ENCODE measurements around the gene LDHD.

The LDHD gene

DNA sequence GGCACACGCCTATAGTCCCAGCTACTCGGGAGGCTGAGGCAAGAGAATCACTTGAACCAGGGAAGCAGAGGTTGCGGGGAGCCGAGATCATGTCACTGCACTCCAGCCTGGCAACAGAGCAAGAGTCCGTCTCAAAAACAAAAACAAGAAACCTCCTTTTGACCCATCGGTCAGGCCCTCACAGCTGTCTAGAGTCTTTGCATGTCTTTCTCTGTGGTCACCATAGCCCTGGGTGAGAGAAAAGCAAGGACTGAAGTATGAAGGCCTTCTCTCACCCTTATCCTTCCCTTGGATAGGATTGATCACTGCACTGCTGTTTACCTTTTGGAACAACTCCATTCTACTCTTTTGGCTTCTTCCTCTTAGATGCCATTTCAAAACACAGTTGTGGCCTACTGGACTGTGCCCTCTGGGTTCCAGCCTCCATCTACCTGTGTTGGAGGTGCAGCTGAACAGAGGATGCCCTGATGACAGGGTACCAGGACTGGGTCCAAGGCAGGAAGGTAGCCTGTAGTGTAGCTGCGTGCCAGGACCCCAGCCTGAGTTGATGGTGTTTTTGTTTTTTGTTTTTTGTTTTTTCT is 37.1 kb downstream of the LDHD start:
- DNase-seq (no peak), ATAC-seq (no peak)

GRCh38 chr16:75078886-75079285 is 37.7 kb downstream of the LDHD start:
- DNase-seq (no peak), ATAC-seq (no peak)

DNA sequence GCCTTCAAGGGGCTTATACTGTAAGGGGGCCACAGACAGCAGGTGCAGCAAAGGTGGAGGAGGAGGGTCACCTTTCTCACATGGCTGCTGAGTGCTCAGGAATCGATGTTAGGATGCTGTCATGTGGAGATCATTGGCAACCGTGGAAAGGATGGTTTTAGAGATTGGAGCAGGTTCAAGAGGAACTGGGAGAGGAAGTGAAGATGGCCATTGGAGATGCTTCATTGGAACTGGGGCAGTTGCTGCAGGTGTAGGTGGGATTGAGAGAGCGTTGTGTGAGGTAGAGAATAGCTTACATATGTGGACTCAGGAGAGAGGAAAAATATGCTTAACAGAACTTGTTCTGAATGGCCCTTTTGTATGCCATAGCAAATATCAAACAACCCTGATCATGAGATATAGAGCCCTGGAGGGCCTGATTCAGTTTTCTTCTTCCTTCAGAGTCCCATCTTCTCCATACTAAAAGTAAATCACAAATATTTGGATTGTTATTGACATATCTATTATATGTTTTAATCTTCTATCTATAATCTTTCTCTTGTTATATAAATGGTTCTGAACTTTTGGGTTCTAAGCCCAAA is 40.8 kb downstream of the LDHD start:
- DNase-seq (no peak), ATAC-seq (no peak)

DNA sequence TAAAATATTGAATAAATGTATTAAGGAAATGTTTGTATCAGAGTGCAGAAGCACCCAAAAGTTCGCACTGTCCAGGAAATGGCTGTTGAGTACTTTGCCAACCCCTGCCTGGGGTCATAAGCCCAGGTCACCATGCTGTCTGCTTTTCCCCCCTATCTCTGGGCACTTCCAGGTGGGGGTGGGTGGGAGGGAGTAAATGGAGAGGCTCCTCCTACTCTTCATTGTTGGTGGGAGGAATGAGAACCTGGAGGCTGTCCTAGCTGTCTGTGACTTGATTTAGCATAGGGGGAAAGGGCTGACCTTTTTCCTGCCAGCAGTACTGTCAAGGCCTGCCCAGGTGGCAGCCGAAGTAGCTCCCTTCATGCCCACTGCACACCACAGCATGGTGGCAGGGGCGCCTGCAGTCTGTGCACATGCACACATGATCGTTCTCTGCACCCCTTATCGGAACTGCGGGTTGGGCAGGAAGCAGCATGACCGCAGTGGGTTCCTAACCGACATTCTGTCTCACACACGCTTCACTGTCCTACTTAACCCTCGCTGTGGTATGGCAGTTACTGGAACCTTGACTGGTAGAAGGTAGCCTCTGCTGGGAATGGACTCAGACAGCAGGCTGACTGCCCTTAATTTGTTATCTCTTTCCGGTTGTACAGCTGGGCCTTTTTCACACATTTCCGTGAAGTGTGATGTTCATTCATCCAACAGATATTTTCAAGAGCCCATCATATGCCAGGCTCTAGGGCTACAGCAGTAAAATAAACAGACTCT is 41.5 kb downstream of the LDHD start:
- ATAC-seq (peak; percentile 96), DNase-seq (peak; percentile 74)

DNA sequence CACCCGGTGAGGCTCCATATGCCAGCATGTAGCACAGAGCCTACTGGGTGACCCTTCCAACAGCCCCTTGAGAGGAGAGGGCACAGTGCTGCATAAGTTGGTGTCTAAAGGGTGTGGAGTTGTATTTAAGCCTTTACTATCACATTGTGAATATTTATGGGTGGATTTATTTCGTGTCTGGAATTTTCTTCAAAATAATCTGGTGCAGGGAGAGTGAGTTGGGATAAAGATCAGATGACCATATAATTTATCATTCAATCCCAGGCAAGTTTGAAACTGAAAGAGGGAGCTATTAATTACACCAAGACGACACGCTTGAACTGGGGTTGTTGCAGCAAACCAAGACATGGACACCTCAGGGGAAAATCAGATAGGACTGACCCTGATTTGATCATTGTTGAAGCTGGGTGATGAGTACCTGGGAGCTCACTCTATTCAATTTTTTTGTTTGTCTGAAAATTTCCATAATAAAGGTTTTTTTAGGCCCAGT is 42.2 kb downstream of the LDHD start:
- no peak for DNase-seq
- ATAC-seq = no peak

DNA sequence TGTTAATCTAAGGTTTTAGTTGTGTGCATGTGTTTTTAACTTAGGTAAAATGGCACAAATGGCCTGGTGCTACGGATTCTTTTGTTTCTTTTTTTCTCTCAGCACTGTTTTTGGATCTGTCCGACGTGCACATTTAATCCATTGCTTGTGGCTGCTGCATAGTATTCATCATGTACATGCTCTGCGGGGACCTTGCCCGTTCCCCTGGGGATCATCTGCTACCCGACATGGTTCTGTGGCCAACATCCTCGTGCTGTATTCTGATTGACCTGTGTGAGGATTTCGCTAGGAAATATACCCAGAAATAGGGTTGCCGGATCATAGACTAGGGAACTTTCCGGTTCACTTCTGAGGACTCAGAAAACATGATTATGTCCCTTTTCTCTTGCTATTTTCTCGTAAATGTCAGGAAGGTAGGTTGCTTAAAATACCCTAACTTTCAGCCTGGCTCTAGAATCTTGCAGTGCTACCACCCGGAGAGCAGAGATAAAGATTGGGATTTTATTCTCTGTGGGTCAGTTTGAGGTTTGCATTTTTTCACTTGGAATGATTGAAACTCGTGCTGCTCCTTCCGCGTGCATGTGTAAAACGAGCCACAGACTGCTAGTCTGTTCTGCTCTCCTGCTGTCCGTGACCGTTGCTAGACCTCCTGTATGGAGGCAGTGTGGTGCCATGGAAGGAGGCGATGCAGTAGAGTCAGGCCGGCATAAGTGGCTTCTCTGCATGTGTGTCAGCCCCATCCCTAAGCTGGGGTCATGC is 42.9 kb downstream of the LDHD start:
- ATAC-seq = no peak
- DNase-seq = no peak

GRCh38 chr16:75072239-75072947 is 44.2 kb downstream of the LDHD start:
- ATAC-seq = no peak
- no peak for DNase-seq

DNA sequence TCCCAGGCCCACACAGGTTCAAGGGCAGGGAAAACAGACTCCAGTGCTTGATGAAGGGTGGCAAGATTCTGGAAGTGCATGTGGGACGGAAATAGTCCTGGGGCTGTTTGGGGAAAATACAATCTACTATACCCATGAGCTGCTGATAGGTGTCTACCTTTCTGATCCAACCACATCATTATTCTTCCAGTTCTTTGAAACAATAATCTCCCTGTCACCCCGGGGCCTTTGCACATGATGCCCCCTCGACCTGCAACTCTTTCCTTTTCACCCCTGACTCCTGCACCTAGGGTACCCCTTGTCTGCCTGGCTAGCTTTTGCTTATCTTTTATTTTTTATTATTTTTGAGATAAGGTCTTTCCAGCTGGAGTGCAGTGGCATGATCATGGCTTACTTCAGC is 45.0 kb downstream of the LDHD start:
- ATAC-seq = no peak
- DNase-seq = no peak

DNA sequence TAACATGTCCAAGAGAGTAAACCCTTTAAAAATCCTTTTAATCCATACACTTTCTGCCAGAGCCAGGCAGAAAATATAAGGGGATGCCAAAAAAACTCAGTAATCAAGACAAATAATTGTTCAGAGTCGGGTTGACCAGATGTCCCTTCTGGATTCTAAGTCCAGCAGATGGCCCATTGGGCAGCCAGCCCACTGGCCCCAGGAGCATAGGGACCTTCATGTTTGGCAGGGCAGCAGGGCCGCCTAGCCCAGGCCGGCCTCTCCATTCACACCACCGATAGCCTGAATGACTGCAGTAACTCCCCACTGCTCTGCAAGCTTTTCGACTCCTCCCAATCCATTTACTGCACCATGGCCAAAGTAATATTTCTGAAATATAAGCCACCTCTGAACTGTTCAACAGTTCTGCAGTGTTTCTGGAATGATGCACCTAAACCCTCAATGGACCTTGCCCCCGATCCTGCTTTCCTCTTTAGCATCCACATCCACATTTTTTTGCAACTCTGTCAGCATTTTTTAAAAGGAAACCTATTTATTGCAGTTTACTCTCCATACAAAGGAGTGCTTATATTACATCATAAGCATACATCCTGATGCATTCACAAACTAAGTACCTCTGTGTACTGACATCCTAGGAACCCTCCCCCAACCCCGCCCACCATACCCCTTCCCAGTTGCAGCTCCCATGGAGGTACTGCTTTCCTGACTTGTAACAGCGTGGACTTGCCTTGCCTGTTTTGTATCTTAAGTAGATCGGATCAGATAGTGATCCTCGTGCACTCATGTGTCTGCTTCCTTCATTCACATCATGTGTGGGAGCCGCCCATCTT is 46.4 kb downstream of the LDHD start:
- DNase-seq (no peak), ATAC-seq (no peak)

- no peak for ATAC-seq
- DNase-seq = no peak
These were observed 48.2 kb downstream of the LDHD start for GRCh38 chr16:75068085-75069031.

GRCh38 chr16:75066861-75067447 is 49.6 kb downstream of the LDHD start:
- ATAC-seq (no peak), DNase-seq (no peak)

- DNase-seq = no peak
- no peak for ATAC-seq
These were observed 50.9 kb downstream of the LDHD start for GRCh38 chr16:75065521-75066149.

DNA sequence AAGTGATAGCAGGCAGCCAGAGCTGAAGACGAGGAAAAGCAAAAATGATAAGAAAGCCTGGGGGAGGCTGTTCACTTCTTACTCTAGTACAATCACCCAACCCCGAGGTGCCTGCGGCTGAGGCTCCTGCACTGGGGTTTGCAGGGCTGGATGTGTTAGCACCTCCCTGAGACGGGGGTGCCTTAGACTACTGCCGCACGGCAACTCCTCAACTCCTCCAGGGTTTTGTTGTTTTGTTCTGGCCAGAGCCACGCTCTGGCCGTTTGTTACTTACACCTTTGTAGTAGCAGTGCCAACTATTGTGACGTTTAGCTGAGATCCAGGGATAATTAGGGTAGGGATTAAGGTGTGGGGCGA is 51.5 kb downstream of the LDHD start:
- ATAC-seq (peak; percentile 82), DNase-seq (peak; percentile 33)

DNA sequence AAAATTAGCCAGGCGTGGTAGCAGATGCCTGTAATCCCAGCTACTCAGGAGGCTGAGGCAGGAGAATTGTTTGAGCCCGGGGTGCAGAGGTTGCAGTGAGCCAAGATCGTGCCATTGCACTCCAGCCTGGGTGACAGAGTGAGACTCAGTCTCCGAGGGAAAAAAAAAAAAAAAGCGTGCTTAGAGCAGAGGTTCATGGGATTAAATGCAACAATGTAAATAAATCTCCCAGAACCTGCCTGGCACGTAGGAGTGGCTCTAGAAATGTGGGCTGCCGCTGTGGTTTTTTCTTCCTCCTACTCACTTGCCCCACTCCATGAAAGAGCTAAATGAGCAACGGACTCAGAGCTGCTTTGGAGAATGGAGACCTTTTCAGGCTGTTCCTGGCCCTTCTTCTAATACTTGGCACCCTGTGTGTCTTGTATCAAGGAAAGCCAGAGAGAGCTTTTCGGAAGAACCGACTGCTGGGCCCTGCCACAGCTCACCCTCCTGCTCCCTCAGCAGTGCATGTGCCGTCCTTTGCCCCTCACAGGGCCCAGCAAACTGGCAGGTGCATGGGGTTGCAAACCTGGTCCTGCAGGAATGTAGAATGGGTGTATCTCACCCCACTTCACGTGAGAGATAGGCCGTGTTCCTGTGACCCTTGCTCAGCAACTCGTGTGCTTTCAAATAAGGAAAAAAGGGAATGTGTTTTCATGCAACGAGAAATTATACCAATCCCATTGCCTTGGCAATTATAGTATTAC is 52.0 kb downstream of the LDHD start:
- peak; percentile 20 for DNase-seq
- peak; percentile 41 for ATAC-seq

GRCh38 chr16:75063549-75064088 is 53.0 kb downstream of the LDHD start:
- ATAC-seq (no peak), DNase-seq (no peak)

DNA sequence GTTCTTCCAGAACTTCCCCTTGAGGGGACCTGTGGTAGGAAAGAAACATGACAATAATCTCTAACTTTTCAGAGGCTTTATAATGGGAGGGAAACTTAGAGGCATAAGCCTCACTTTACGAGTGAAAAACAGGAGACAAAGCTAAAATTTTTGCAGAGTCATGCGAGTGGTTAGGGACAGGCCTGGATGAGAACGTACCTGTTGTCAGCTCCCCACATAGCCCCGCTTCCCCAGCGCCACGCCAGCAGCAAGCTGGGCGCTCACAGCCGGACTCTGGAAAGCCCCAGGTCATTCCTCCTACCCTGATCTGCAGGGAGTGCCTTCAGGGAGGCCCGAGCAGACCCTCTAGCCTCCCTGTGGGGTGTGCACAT is 53.6 kb downstream of the LDHD start:
- DNase-seq (no peak), ATAC-seq (no peak)

GRCh38 chr16:75062135-75062975 is 54.2 kb downstream of the LDHD start:
- ATAC-seq (no peak), DNase-seq (no peak)

Data from stimulated activated naive CD8-positive, alpha-beta T cell treated with anti-CD3 and anti-CD28 coated beads, Interleukin-15, Interleukin-2, amounts not matched to agents 100 U/mL and 50 U/mL, for 24 hours (primary cell).